HG03342 (cell line): ENCODE results near the gene DDX51.
"Not testable (repeated sequence)": the region's sequence is repeated elsewhere in the genome, so short reads cannot be mapped to it uniquely, and the experiment has no call there.

Experiments
- ATAC-seq: cut with Tn5 transposase; IDR thresholded peaks from one replicate; pipeline ENCODE4 v1.9.1; 2021; ENCODE audit warnings: mild to moderate bottlenecking, moderate library complexity; ENCODE audit not compliant: unreplicated experiment

The DDX51 gene

GRCh38 chr12:132141976-132142678, 2.0 kb downstream of the DDX51 start:
- no peak for ATAC-seq

GRCh38 chr12:132140918-132141841, 2.9 kb downstream of the DDX51 start:
- ATAC-seq: no peak

GRCh38 chr12:132140501-132140900, 3.6 kb downstream of the DDX51 start:
- no peak for ATAC-seq

GRCh38 chr12:132139912-132140311, 4.2 kb downstream of the DDX51 start:
- no peak for ATAC-seq

DNA sequence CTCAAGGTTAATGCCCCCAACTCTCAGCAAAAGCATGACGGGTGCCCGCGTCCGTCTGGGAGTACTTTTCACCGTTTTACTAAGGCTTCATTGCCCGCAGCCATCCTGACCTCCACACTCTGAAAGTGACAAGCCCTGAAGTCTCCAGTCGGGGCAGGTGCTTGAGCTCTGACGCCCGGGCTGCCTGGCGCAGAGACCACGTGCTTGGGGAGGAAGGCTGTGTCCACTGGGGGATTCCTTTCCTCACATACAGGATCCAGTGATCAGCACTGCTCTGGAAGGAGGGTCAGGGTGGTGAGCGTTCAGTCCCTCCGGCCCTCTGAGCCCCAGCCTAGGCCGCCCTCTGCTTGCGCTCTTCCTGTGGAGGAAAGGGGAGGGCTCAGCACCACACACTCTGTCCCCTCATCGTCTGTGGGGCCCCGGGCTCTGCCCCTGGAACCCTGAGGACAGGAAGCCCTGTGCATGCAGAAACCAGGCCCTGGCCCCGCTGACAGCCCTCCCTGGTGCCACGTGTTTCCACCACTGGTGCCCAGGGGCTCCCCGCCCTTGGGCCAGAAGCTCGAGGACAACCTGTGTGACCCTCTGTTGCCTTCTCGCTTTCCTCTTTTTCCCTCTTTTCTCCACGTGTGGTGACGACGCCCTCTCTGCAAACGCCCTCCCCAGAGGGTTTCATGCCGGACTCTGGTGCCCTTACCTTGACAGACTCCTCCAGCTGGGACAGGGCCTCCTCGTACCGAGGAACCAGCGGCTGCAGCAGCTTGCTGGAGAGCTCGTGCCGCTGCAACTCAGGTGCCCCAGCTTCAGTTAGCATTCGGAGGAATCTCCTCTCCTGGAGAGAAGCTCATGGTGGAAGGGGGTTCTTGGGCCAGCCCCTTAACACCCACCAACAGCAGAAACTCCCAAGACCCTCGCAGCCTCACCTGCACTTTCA, 4.9 kb downstream of the DDX51 start:
- ATAC-seq: no peak

DNA sequence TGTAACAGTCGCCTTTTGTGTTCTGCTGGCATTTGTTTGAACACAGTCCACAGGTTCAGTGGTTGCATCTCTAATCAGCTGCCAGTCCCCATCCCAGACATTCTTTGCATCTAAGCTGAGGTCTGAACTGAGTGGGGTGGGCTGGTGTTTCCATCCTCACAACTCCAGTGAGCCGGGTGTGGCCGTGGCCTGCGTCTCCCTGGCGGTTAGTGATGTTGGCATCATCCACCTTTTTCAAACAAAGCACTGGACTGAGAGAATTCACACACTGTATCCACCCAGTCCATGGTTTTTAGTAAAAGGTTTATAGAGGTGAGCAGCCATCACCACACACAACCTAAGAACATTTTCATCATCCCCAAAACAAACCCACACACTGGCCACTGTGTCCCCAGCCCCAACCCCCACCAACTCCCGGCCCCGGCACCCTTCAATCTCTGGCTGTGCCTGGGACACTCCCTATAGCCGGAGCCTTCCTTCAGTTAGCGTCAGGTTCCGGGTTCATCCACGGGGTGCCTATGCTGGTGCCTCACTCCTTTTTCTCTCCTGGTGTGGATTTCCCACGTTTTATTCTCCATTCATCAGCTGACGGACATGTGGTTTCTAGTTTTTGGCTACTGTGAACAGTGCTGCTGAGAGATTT, 6.5 kb downstream of the DDX51 start:
- ATAC-seq: no peak

DNA sequence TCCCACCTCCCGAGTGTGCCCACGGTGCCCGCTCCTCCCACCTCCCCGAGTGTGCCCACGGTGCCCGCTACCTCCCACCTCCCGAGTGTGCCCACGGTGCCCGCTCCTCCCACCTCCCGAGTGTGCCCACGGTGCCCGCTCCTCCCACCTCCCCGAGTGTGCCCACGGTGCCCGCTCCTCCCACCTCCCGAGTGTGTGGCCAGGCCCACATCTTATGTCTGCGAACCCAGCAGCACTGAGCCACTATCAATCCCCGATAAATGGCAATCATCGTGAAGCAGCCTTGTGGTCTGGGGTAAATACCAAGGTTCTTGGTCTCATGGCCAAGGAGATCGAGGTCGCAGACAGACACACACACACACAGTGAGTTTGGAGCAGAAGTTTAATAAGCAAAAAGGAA, 7.9 kb downstream of the DDX51 start:
- ATAC-seq: not testable (repeated sequence)

DNA sequence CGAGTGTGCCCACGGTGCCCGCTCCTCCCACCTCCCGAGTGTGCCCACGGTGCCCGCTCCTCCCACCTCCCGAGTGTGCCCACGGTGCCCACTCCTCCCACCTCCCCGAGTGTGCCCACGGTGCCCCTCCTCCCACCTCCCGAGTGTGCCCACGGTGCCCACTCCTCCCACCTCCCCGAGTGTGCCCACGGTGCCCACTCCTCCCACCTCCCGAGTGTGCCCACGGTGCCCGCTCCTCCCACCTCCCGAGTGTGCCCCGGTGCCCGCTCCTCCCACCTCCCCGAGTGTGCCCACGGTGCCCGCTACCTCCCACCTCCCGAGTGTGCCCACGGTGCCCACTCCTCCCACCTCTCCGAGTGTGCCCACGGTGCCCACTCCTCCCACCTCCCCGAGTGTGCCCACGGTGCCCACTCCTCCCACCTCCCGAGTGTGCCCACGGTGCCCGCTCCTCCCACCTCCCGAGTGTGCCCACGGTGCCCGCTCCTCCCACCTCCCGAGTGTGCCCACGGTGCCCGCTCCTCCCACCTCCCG, 9.4 kb downstream of the DDX51 start:
- ATAC-seq: not testable (repeated sequence)

DNA sequence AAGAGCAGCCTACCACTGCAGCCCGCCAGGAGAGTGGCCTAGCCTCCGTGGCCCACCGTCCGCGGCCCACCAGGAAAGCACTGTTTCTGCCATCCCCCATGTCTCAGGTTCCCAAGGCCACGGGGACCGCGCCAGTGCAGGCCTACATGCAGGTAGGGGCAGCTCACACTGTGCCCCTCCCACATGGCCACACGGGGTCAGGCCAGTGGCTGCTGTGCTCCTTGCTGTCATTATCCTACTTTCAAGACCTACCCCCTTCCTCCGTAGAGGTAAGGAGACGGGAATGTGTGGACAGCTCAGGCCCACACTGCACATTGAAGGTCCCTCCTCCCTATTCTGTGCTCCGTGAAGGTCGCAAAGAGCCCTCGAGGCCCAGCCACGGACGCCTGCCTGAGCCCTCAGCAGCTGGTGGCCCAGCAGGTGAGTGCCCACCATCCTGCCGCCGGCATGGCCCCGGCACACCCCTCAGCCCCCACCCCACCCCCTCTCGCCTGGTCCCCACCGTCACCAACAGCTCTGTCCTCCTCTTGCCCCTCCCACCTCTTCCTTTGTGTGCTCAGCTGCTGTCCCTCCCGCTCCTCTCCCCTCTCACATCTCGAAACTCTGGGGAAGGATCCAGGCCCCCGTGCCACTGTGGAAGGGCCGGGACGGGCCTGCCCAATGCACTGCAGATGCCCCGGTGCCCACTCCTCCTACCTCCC, 10.0 kb downstream of the DDX51 start:
- ATAC-seq: no peak

DNA sequence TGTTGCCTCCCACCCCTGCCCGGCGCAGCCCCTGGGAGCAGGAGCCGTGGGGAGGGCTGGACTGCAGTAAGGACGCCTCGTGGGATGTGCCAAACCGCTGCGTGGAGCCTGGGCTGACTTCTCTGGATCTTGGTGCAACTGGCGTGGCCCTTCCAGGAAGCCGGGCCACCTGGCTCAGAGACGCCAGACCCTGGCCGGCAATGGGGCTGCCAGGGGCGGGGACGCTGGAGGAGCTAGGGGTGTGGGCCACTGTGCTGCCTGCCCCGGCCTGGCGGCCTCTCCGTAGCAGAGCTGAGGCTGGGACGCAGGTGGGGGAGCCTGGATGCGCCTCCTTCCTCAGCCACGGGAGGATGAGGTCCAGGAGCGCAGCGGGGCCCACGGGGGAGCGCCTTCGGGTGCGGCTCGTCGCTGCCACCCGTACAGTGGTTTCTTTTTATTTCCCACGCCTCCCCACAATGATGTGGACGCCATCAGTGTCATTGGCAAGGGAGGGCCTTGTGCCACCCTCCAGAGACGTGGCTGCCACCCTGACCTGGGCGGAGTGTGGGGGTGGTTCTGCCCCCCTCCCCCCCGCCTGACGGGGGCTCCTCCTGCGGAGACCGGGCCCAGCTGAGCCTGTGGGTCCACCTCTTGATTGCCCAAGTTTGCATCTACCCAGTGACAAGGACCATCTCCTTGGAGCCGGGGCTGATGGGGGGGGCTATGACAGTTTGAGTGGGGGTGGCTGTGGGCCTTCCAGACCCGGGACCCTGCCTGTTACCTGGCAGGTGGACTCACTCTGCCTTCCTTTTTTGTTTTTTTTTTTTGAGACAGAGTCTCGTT, 11.3 kb downstream of the DDX51 start:
- ATAC-seq: no peak

- no peak for ATAC-seq
Measured at GRCh38 chr12:132131952-132132351, 12.2 kb downstream of the DDX51 start.

DNA sequence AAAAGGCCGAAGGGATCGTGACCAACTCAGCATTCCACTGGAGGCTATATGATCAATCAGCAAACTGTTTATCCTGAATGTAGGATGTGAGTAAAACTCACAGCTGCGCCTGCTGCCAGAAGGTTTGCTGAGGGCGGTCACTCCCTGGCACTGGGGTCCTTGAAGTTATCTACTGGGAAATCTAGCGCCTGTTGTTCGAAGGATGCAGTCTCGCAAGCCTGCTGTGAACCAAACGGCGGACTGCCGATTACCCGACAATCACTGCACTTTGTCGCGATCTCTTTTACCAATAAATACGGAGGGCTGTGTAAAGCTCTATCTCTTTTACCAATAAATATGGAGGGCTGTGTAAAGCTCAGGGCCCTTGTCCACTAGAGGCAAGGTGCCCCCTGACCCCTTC, 12.9 kb downstream of the DDX51 start:
- no peak for ATAC-seq

GRCh38 chr12:132130690-132131089, 13.4 kb downstream of the DDX51 start:
- no peak for ATAC-seq

DNA sequence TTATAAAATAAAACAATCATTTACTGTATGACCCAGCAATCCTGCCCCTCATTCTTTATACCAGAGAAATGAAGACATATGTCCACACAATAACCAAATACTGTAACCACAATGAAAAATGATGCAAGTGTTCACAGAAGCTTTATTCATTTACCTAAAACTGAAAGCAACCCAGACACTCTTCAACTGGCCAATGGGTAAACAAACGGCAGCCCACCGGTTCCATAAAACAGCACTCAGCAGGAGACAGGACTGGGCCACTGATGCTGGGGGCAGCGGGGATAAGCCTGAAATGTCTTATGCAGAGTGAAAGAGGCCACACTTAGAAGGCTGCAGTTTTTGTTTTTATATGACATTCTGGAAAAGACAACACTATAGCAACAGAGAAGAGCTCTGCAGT, 15.1 kb downstream of the DDX51 start:
- ATAC-seq: no peak

- ATAC-seq: no peak
Measured at GRCh38 chr12:132127041-132127440, 17.1 kb downstream of the DDX51 start.

- ATAC-seq: no peak
Measured at GRCh38 chr12:132125736-132126135, 18.4 kb downstream of the DDX51 start.

DNA sequence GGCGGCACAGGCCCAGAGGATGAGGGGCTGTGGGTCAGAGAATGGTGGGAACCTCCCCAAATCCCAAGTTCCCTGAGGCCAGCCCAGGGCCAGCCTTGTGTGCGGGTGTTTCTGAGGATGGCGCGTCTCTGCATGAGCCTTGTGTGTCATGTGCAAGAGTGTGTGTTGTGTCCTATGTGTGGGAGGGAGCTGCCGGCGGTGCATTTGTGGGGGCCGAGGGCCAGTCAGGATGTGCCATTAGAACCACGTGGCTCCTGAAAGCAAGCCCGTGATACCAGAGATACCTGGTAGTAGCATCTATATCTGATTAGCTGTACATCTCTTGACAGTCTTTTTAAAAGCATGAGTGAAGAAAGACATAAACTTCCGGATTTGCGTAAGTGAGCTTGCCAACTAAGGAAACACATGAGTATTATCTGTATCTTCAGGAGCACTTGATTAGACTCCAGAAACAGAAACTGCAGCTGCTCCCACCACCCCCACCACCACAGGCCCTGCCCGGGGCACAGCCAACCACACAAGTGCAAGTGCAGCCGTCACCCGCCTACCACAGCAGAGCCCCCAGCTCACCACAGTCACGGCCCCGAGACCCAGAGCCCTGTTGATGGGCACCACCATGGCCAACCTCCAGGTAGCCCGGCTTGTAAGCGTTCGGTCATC, 19.2 kb downstream of the DDX51 start:
- no peak for ATAC-seq
